Vagina (tissue), 2 donors: ENCODE measurements around the gene STKLD1.

Source experiments
- POLR2A ChIP-seq, 2 donors: fragments of 450-650 bp; IDR thresholded peaks; one replicate each; pipeline ENCODE4 v1.6.1; 2017; ENCODE audit warnings: antibody characterized with exemption in 2 of 2, mild to moderate bottlenecking in 2 of 2, moderate library complexity in 2 of 2
- TF ChIP-seq, protein P1 (sequence below), 3 experiments: fragments of 450-650 bp in 2 of 3; fragments of 200-600 bp in 1 of 3; sonication (generic) in 1 of 3; IDR thresholded peaks; one replicate each; pipeline ENCODE4 v1.5.1; 2017 to 2019; ENCODE audit warnings: antibody characterized with exemption in 3 of 3, mild to moderate bottlenecking in 2 of 3, moderate library complexity in 2 of 3

DNA sequence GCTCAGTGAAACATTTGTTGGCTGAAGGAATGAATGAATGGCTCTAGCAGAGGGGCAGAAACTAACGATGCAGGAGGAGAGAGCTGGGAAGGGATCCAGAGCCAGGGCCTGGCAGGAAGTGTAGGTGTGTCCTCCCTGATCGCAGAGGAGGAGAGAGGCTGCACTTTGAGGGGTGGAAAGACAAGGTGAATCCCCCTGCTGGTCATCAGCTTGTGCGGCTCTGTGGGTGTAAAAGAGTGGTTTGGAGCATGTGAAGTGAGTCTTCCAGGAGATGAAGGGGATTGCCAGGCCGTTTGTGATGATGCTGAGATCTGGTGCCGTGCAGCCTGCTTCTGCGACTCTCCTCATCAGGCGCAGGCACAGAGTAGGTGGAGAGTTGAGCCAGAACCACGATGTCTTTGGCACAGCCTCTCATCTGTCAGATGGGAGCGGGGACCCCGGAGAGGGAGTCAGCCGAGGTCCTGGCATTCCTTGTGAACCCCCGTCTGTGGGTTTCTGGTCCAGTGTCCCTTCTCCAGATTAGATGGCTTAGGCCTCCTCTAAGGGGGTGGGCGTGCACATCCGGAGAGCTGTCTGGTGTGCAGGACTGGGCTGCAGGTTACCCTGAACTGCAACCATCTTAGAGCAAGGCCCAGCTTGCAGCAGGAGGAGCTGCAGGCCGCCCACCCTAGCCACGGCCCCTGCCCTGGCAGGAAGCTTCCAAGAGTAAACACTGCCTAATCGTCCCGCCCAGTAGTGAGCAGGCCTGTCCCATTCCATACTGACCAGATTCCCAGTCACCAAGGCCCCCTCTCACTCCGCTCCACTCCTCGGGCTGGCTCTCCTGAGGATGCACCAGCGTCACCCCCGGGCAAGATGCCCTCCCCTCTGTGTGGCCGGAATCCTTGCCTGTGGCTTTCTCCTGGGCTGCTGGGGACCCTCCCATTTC, 45.7 kb downstream of the STKLD1 start, which contains the start of gene ADAMTS13:
- TF ChIP-seq, protein P1, sequence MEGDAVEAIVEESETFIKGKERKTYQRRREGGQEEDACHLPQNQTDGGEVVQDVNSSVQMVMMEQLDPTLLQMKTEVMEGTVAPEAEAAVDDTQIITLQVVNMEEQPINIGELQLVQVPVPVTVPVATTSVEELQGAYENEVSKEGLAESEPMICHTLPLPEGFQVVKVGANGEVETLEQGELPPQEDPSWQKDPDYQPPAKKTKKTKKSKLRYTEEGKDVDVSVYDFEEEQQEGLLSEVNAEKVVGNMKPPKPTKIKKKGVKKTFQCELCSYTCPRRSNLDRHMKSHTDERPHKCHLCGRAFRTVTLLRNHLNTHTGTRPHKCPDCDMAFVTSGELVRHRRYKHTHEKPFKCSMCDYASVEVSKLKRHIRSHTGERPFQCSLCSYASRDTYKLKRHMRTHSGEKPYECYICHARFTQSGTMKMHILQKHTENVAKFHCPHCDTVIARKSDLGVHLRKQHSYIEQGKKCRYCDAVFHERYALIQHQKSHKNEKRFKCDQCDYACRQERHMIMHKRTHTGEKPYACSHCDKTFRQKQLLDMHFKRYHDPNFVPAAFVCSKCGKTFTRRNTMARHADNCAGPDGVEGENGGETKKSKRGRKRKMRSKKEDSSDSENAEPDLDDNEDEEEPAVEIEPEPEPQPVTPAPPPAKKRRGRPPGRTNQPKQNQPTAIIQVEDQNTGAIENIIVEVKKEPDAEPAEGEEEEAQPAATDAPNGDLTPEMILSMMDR (IDR thresholded peaks at IDR 0.05) = no peak
- no peak for TF ChIP-seq POLR2A (IDR thresholded peaks at IDR 0.05)
